Activated naive CD4-positive, alpha-beta T cell treated with anti-CD3 and anti-CD28 coated beads for 36 hours (primary cell): Measurements from ENCODE around the gene PITPNM1. TPM values are rescaled to one million over a fixed set of nuclear protein-coding genes. Genes with fewer than 3 reads are reported as not detected.
"Not testable (repeated sequence)": the region's sequence is repeated elsewhere in the genome, so short reads cannot be mapped to it uniquely, and the experiment has no call there.

Source experiments
- CTCF ChIA-PET: fragments of 350-600 bp; sonication (Branson Sonifier 250); formaldehyde crosslinking; loops from one replicate; lab custom pipeline; 2021; ENCODE audit warnings: antibody characterized with exemption; lab: Charles Lee
- DNase-seq: peaks from one replicate; pipeline ENCODE4 v3.0.0-alpha.2; 2020
- H3K27ac Mint-ChIP-seq: one replicate; pipeline ENCODE4 v1.8.0; 2021; ENCODE audit warnings: mild to moderate bottlenecking, mixed read lengths
- H3K27me3 Mint-ChIP-seq: one replicate; pipeline ENCODE4 v1.8.0; 2021; ENCODE audit warnings: low read depth, mixed read lengths
- H3K36me3 Mint-ChIP-seq: one replicate; pipeline ENCODE4 v1.8.0; 2021; ENCODE audit warnings: low read depth, mixed read lengths
- H3K4me1 Mint-ChIP-seq: one replicate; pipeline ENCODE4 v1.8.0; 2021; ENCODE audit warnings: low read depth, mixed read lengths
- H3K4me3 Mint-ChIP-seq: one replicate; pipeline ENCODE4 v1.8.0; 2021; ENCODE audit warnings: mild to moderate bottlenecking, moderate library complexity, mixed read lengths
- H3K9me3 Mint-ChIP-seq: one replicate; pipeline ENCODE4 v1.8.0; 2021; ENCODE audit warnings: mixed read lengths
- intact Hi-C: fragments of 100-400 bp; cut with micrococcal nuclease; formaldehyde crosslinking; loops from one replicate; pipeline ENCODE4 v1.15.1; 2023
- total RNA-seq, 2 experiments: library from RNA; stranded (reverse); gene quantifications; one replicate each; pipeline ENCODE4 v1.2.3, GENCODE V29; 2021

Gene PITPNM1
- total RNA-seq, 2 experiments from 2014 or later = 112 to 127 TPM

- intact Hi-C loops, H3K4me3 Mint-ChIP-seq: not testable (repeated sequence)
Observed at GRCh38 chr11:67477344-67478050, 27.7 kb downstream of the PITPNM1 start.

GRCh38 chr11:67476692-67477091 lies 28.5 kb downstream of the PITPNM1 start:
- H3K36me3 Mint-ChIP-seq = not testable (repeated sequence)

More at GRCh38 chr11:67477344-67478050, 27.7 kb downstream of the PITPNM1 start:
- H3K4me1 Mint-ChIP-seq, H3K27ac Mint-ChIP-seq, CTCF ChIA-PET, DNase-seq, H3K36me3 Mint-ChIP-seq, H3K9me3 Mint-ChIP-seq, H3K27me3 Mint-ChIP-seq: not testable (repeated sequence)

GRCh38 chr11:67472882-67473281 lies 32.3 kb downstream of the PITPNM1 start:
- Mint-ChIP-seq H3K9me3 (no peaks in the 10 kb centered on the region), H3K4me3 (no peak overlapping the region), H3K27ac (no peak overlapping the region), H3K27me3 (no peaks in the 10 kb centered on the region), H3K4me1 (peaks cover 11% of the 10 kb centered on the region), H3K36me3 (no peaks in the 10 kb centered on the region)
- intact Hi-C loops = no loop called here
- CTCF ChIA-PET = no interaction called here
- no peak for DNase-seq

More at GRCh38 chr11:67476692-67477091, 28.5 kb downstream of the PITPNM1 start:
- H3K9me3 Mint-ChIP-seq, H3K27me3 Mint-ChIP-seq, intact Hi-C loops, H3K4me3 Mint-ChIP-seq, H3K4me1 Mint-ChIP-seq, H3K27ac Mint-ChIP-seq, CTCF ChIA-PET, DNase-seq: not testable (repeated sequence)

DNA sequence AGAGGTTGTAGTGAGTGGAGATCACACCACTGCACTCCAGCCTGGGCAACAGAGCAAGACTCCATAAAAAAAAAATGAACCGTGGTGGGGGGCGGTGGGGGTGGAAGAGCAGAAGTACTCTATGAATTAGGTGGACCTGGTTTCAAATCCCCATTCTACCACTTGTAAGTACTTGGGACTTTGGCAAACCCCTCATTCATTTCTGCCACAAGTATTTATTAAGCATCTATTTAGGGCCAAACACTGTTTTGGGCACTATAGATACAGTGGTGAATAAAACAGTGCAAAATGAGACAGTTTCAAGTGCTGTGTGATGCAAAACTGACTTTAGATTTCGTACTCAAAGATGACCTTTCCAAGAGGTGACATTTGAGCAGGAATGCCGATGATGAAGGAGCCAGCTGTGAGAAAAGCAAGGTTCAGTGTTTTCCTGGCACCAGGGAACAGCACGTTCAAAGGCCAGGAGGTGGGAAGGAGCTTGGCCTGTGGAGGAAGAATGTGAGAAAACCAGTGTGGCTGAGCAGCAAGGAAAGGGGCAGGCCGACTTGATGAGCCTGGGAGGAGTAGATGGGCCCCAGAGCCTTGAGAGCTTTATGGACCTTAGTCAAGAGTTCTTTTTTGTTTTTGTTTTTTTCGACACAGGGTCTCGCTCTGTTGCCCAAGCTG lies 34.7 kb downstream of the PITPNM1 start:
- H3K27ac Mint-ChIP-seq = peak overlapping the region; percentile 86
- H3K4me3 Mint-ChIP-seq = peak overlapping the region; percentile 75
- DNase-seq = no peak
- intact Hi-C loops = no loop called here
- CTCF ChIA-PET = interaction anchor here (0.9 to 1.8 kb wide), 2 partner anchors 14 to 66 kb away, joined by 3 to 6 read pairs; no protein-coding TSS in a partner anchor
- H3K9me3 Mint-ChIP-seq = no peaks in the 10 kb centered on the region
- H3K36me3 Mint-ChIP-seq = peaks cover 2% of the 10 kb centered on the region
- no peaks in the 10 kb centered on the region for H3K27me3 Mint-ChIP-seq
- peaks cover 28% of the 10 kb centered on the region for H3K4me1 Mint-ChIP-seq

DNA sequence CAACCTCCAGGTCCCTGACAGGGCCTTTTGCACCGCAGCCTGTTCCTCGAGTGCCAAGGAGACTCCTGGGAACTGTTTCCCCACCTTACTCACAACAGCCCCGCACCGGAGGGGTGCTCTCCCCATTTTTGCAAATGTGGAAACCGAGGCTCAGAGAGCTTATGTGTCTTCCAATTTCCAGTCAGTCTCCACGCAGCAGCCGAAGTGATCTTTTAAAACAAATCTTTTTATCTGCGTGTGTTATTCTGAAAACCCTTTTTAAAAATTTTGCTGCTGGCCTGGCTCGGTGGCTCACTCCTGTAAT lies 35.7 kb downstream of the PITPNM1 start:
- DNase-seq = no peak
- CTCF ChIA-PET = interaction anchor here (0.7 to 2.1 kb wide), 4 partner anchors 36 to 113 kb away, joined by 3 to 6 read pairs (median 4); partner anchors contain the start of genes PITPNM1 and RAD9A
- intact Hi-C loops = loop anchor here (1.0 to 2.0 kb wide), 8 partner anchors 14 to 78 kb away; partner anchors contain the start of genes AIP, RAD9A and RPS6KB2
- Mint-ChIP-seq H3K36me3 (peaks cover 5% of the 10 kb centered on the region), H3K4me3 (peak overlapping the region; percentile 75), H3K4me1 (peaks cover 32% of the 10 kb centered on the region), H3K27me3 (no peaks in the 10 kb centered on the region), H3K27ac (peak overlapping the region; percentile 86), H3K9me3 (no peaks in the 10 kb centered on the region)

DNA sequence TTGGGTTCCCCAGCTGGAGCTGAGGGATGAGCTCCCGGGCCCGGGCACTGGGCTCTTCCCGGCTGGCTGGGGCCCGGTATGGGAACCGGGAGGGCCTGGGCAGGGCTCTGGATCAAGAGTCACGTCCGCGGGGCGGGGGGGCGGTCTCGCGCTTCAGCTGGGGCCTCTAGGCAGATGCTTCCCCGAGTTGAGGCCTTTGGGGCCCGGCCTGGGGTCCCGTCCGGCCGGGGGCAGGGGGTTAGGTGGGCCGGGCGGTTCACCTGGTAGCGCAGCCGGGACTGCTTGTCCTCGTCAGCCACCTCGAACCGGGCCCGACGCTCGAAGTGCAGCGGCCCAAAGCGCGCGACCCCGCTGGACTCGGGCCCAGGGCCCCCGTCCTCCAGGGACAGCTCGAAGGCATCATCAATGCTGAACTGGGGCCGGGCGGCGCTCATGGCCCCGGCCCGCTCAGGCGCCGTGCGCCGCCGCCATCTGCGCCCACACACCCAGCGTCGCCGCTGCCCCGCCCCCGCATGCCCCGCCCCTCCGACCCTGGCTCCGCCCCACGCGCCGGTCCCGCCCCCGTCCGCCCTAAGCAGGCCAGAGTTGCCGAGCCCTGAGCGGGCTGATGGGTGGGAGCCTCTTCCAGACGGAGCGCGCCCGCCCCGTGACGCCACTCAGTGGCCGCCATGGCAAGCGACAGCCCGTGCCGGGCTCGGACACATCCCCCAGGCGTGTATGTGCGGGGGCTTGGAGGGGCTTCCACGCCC lies 36.2 kb downstream of the PITPNM1 start, which contains the start of gene TMEM134:
TSS of gene TMEM134 (minus strand) at position 493 of the 749 bp plus-strand sequence. CDS start at position 434, 59 bp downstream.
- CTCF ChIA-PET = interaction anchor here (0.7 to 3.9 kb wide), 12 partner anchors 12 to 112 kb away, joined by 3 to 20 read pairs (median 4); partner anchors contain the start of genes AIP, CDK2AP2, PITPNM1 and PTPRCAP
- Mint-ChIP-seq H3K27me3 (no peaks in the 10 kb centered on the region), H3K9me3 (no peaks in the 10 kb centered on the region), H3K4me3 (peak within 1 kb of the TSS; percentile 80), H3K27ac (peak within 1 kb of the TSS; percentile 86), H3K4me1 (peaks cover 33% of the 10 kb centered on the region), H3K36me3 (peaks cover 5% of the 10 kb centered on the region)
- peak; percentile 92 for DNase-seq
- intact Hi-C loops = loop anchor here (1.0 to 2.0 kb wide), 8 partner anchors 14 to 78 kb away; partner anchors contain the start of genes AIP, RAD9A and RPS6KB2

DNA sequence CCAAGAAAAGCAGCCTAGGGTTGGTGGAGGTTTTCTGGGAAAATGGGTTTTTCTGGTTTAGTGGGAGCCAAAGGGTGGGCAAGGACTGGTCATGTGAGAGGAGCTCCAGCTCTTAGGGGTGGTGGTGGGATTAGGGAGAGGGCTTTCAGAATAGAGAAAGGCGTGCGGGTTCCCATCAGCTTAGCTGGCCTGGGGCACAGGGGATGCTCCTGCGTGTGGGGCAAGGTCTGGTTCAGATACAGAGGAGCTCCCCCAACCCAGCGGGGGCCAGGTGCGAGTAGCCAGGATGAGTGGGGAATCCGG lies 36.8 kb downstream of the PITPNM1 start:
- intact Hi-C loops = loop anchor here (2.0 kb wide), 3 partner anchors 22 to 40 kb away; partner anchors contain the start of gene RPS6KB2
- Mint-ChIP-seq H3K4me1 (peaks cover 33% of the 10 kb centered on the region), H3K27me3 (no peaks in the 10 kb centered on the region)

DNA sequence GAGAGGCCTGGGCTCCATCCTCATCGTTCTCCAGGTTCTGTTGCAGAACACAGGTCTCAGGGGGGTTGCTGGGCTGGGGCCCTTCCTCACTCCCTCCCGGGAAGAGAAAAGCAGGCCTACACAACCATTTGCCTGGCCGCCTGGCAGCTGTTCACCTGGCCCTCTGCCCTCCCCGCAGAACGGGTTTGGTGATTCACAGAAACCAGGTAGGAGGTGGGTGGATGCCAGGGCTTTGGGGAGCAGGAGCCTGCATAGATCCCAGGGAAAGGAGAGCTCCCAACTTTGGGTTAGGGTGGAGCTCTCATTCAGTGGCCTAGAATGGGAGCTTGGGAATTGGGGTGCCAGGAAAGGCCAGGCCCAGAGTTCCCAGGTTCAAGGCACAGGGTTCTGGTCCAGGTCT lies 37.1 kb downstream of the PITPNM1 start:
- H3K4me3 Mint-ChIP-seq = peak overlapping the region; percentile 80
- peaks cover 5% of the 10 kb centered on the region for H3K36me3 Mint-ChIP-seq
- H3K9me3 Mint-ChIP-seq = no peaks in the 10 kb centered on the region
- DNase-seq = peak; percentile 54
- H3K27ac Mint-ChIP-seq = peak overlapping the region; percentile 83
- H3K4me1 Mint-ChIP-seq = peaks cover 33% of the 10 kb centered on the region
- intact Hi-C loops = loop anchor here (2.0 kb wide), 3 partner anchors 21 to 39 kb away; partner anchors contain the start of gene RPS6KB2
- no peaks in the 10 kb centered on the region for H3K27me3 Mint-ChIP-seq
- CTCF ChIA-PET = interaction anchor here (0.8 to 3.9 kb wide), 11 partner anchors 13 to 111 kb away, joined by 3 to 20 read pairs (median 5); partner anchors contain the start of genes AIP, CDK2AP2, PITPNM1 and PTPRCAP

More for the DNA sequence above, 36.8 kb downstream of the PITPNM1 start:
- Mint-ChIP-seq H3K4me3 (peak overlapping the region; percentile 80), H3K9me3 (no peaks in the 10 kb centered on the region), H3K36me3 (peaks cover 5% of the 10 kb centered on the region), H3K27ac (peak overlapping the region; percentile 83)
- DNase-seq = peak; percentile 45
- CTCF ChIA-PET = interaction anchor here (0.8 to 3.9 kb wide), 11 partner anchors 13 to 112 kb away, joined by 3 to 20 read pairs (median 5); partner anchors contain the start of genes AIP, CDK2AP2, PITPNM1 and PTPRCAP

GRCh38 chr11:67466962-67467771 lies 38.0 kb downstream of the PITPNM1 start:
- no peaks in the 10 kb centered on the region for H3K27me3 Mint-ChIP-seq
- intact Hi-C loops = no loop called here
- no peak for DNase-seq
- H3K27ac Mint-ChIP-seq = peak overlapping the region; percentile 83
- no peaks in the 10 kb centered on the region for H3K9me3 Mint-ChIP-seq
- peaks cover 33% of the 10 kb centered on the region for H3K4me1 Mint-ChIP-seq
- CTCF ChIA-PET = interaction anchor here (1.3 to 3.9 kb wide), 5 partner anchors 19 to 85 kb away, joined by 4 to 20 read pairs (median 6); partner anchors contain the start of genes PITPNM1, PTPRCAP and TBC1D10C
- peak overlapping the region; percentile 80 for H3K4me3 Mint-ChIP-seq
- peaks cover 5% of the 10 kb centered on the region for H3K36me3 Mint-ChIP-seq

DNA sequence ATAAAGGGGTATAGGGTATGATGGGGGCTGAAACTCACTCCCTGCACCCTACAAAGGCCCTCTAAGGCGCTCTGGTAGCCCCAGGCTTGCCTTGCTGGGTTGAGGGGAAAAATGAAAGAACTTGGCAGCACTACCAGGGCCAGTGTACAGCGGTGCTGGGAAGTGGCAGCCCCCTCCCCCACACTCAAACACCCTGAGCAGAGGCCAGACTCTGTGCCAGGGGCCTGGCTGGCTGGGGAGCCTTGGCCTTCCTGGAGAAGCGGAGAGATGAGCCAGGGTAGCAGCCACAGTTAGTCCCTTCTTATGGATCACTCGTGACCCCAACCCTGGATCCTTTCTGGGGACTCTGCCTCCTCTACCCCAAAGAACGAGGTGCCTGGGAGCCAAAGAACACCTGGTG lies 38.8 kb downstream of the PITPNM1 start:
- Mint-ChIP-seq H3K4me1 (peaks cover 33% of the 10 kb centered on the region), H3K36me3 (peaks cover 5% of the 10 kb centered on the region), H3K27me3 (no peaks in the 10 kb centered on the region), H3K27ac (peak overlapping the region; percentile 83), H3K4me3 (no peak overlapping the region), H3K9me3 (no peaks in the 10 kb centered on the region)
- no peak for DNase-seq
- CTCF ChIA-PET = interaction anchor here (0.6 to 3.9 kb wide), 3 partner anchors 27 to 213 kb away, joined by 3 to 20 read pairs (median 4); partner anchors contain the start of gene PTPRCAP
- intact Hi-C loops = no loop called here

- H3K9me3 Mint-ChIP-seq, H3K36me3 Mint-ChIP-seq, intact Hi-C loops, H3K27me3 Mint-ChIP-seq: not testable (repeated sequence)
- peak overlapping the region; percentile 81 for H3K4me3 Mint-ChIP-seq
- peak overlapping the region; percentile 90 for H3K27ac Mint-ChIP-seq
- H3K4me1 Mint-ChIP-seq = peaks cover 33% of the 10 kb centered on the region
- CTCF ChIA-PET = interaction anchor here (0.6 to 3.9 kb wide), 3 partner anchors 28 to 213 kb away, joined by 3 to 20 read pairs (median 4); partner anchors contain the start of gene PTPRCAP
- DNase-seq = peak; percentile 36
Observed at GRCh38 chr11:67465530-67465929, 39.6 kb downstream of the PITPNM1 start.
